ENCODE measurements around the gene SLC27A5. TPM values are rescaled to one million over a fixed set of nuclear protein-coding genes. Genes with fewer than 3 reads are reported as not detected.
A peak's percentile ranks its signal among the peaks of the same experiment; 100 is the strongest.

SLC27A5 gene
- total and polyA plus RNA-seq, 9 of the 15 experiments (the other 6 are each of a cell fraction or from before 2014, with no cell fraction given) = 42.2 to 318 (median 64.7) TPM

GRCh38 chr19:58451358-58452101, 60.3 kb downstream of the SLC27A5 start, which contains the start of gene ZNF324B (continued):
- peak; percentile 7 for TF ChIP-seq ZBTB7A (IDR thresholded peaks at IDR 0.05; ENCODE audit: borderline replicate concordance, control insufficient read depth, low read depth, low read length)
- TF ChIP-seq, protein P1, sequence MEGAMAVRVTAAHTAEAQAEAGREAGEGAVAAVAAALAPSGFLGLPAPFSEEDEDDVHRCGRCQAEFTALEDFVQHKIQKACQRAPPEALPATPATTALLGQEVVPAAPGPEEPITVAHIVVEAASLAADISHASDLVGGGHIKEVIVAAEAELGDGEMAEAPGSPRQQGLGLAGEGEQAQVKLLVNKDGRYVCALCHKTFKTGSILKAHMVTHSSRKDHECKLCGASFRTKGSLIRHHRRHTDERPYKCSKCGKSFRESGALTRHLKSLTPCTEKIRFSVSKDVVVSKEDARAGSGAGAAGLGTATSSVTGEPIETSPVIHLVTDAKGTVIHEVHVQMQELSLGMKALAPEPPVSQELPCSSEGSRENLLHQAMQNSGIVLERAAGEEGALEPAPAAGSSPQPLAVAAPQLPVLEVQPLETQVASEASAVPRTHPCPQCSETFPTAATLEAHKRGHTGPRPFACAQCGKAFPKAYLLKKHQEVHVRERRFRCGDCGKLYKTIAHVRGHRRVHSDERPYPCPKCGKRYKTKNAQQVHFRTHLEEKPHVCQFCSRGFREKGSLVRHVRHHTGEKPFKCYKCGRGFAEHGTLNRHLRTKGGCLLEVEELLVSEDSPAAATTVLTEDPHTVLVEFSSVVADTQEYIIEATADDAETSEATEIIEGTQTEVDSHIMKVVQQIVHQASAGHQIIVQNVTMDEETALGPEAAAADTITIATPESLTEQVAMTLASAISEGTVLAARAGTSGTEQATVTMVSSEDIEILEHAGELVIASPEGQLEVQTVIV (CRISPR knock-in tag; IDR thresholded peaks at IDR 0.05; ENCODE audit: borderline replicate concordance) = 0 out of 2 replicates have a peak, but pooled peaks have one; percentile 60
- TF ChIP-seq CHD7 (IDR thresholded peaks at IDR 0.05; ENCODE audit: low read depth, low read length) = no peak
- peak in 1 of 2 experiments; percentile 94; a peak in 2 of 4 replicates for TF ChIP-seq CSDE1 (IDR thresholded peaks at IDR 0.05)
- TF ChIP-seq, protein P2, sequence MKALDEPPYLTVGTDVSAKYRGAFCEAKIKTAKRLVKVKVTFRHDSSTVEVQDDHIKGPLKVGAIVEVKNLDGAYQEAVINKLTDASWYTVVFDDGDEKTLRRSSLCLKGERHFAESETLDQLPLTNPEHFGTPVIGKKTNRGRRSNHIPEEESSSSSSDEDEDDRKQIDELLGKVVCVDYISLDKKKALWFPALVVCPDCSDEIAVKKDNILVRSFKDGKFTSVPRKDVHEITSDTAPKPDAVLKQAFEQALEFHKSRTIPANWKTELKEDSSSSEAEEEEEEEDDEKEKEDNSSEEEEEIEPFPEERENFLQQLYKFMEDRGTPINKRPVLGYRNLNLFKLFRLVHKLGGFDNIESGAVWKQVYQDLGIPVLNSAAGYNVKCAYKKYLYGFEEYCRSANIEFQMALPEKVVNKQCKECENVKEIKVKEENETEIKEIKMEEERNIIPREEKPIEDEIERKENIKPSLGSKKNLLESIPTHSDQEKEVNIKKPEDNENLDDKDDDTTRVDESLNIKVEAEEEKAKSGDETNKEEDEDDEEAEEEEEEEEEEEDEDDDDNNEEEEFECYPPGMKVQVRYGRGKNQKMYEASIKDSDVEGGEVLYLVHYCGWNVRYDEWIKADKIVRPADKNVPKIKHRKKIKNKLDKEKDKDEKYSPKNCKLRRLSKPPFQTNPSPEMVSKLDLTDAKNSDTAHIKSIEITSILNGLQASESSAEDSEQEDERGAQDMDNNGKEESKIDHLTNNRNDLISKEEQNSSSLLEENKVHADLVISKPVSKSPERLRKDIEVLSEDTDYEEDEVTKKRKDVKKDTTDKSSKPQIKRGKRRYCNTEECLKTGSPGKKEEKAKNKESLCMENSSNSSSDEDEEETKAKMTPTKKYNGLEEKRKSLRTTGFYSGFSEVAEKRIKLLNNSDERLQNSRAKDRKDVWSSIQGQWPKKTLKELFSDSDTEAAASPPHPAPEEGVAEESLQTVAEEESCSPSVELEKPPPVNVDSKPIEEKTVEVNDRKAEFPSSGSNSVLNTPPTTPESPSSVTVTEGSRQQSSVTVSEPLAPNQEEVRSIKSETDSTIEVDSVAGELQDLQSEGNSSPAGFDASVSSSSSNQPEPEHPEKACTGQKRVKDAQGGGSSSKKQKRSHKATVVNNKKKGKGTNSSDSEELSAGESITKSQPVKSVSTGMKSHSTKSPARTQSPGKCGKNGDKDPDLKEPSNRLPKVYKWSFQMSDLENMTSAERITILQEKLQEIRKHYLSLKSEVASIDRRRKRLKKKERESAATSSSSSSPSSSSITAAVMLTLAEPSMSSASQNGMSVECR (CRISPR knock-in tag; IDR thresholded peaks at IDR 0.05) = peak; percentile 95
- TF ChIP-seq, protein P3, sequence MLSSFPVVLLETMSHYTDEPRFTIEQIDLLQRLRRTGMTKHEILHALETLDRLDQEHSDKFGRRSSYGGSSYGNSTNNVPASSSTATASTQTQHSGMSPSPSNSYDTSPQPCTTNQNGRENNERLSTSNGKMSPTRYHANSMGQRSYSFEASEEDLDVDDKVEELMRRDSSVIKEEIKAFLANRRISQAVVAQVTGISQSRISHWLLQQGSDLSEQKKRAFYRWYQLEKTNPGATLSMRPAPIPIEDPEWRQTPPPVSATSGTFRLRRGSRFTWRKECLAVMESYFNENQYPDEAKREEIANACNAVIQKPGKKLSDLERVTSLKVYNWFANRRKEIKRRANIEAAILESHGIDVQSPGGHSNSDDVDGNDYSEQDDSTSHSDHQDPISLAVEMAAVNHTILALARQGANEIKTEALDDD (IDR thresholded peaks at IDR 0.05) = no peak

Data from K562 (cell line).